Neural progenitor cell (in vitro differentiated cells): Measurements from ENCODE around the gene HSPBAP1.

Experiments
- EZH2 ChIP-seq: fragments of 200-600 bp; sonication (generic); IDR thresholded peaks from 2 replicates; pipeline ENCODE4 v1.6.1; 2017; ENCODE audit warnings: antibody characterized with exemption, mild to moderate bottlenecking, moderate library complexity
- TF ChIP-seq, protein P1 (sequence below): fragments of 200-600 bp; sonication (generic); IDR thresholded peaks from 2 replicates; pipeline ENCODE4 v1.5.1; 2017; ENCODE audit warnings: antibody characterized with exemption, mild to moderate bottlenecking

DNA sequence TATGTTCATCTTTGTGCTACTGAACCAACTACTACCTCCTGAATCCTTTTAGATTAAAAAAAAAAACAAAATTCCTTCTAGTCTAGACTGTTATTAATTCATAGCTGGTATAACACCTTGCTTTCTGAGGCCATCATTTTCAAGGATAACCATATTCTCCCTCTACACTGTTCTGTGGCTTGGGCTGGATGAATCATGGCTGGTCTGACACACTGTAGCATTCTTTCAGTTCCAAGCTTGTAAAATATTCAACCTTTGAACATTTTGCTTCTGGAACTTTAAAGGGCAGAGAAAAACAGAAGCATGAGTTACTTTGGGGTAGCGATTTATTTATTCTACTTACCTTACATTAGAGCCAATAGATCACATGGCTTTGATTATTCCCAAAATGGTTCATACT is 7.6 kb downstream of the HSPBAP1 start:
- TF ChIP-seq, protein P1, sequence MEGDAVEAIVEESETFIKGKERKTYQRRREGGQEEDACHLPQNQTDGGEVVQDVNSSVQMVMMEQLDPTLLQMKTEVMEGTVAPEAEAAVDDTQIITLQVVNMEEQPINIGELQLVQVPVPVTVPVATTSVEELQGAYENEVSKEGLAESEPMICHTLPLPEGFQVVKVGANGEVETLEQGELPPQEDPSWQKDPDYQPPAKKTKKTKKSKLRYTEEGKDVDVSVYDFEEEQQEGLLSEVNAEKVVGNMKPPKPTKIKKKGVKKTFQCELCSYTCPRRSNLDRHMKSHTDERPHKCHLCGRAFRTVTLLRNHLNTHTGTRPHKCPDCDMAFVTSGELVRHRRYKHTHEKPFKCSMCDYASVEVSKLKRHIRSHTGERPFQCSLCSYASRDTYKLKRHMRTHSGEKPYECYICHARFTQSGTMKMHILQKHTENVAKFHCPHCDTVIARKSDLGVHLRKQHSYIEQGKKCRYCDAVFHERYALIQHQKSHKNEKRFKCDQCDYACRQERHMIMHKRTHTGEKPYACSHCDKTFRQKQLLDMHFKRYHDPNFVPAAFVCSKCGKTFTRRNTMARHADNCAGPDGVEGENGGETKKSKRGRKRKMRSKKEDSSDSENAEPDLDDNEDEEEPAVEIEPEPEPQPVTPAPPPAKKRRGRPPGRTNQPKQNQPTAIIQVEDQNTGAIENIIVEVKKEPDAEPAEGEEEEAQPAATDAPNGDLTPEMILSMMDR, result no peak
- TF ChIP-seq EZH2, result no peak
